ENCODE data around the gene CDC14B.

CDC14B gene

DNA sequence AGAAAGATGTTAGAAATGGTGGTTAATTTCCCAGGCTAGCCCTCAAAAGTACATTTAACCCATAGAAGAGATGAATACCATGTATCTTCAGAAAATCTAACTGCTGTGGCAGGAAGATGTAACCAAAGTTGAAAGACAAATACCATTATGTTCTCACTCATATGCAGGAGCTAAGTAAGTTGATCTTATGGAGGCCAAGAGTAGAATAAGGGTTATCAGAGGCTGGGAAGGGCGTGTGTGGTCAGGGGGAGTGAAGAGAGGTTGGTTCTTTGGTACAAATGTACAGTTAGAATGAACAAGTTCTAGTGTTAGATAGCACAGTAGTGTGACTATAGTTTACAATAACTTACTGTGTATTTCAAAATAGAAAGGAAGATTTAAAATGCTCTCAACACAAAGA lies 61.7 kb downstream of the CDC14B start:
- ChIA-PET CTCF (interaction anchor here (1.0 kb wide), 1 partner anchor 67 kb away, joined by 3 read pairs; no protein-coding TSS in a partner anchor), POLR2A (no interaction called here)
- TF ChIP-seq, protein P1, sequence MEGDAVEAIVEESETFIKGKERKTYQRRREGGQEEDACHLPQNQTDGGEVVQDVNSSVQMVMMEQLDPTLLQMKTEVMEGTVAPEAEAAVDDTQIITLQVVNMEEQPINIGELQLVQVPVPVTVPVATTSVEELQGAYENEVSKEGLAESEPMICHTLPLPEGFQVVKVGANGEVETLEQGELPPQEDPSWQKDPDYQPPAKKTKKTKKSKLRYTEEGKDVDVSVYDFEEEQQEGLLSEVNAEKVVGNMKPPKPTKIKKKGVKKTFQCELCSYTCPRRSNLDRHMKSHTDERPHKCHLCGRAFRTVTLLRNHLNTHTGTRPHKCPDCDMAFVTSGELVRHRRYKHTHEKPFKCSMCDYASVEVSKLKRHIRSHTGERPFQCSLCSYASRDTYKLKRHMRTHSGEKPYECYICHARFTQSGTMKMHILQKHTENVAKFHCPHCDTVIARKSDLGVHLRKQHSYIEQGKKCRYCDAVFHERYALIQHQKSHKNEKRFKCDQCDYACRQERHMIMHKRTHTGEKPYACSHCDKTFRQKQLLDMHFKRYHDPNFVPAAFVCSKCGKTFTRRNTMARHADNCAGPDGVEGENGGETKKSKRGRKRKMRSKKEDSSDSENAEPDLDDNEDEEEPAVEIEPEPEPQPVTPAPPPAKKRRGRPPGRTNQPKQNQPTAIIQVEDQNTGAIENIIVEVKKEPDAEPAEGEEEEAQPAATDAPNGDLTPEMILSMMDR (IDR thresholded peaks at IDR 0.05; ENCODE audit: control extremely low read depth, extremely low read depth, low read depth, missing control alignments): no peak
- no peak for DNase-seq (ENCODE audit: extremely low spot score)

DNA sequence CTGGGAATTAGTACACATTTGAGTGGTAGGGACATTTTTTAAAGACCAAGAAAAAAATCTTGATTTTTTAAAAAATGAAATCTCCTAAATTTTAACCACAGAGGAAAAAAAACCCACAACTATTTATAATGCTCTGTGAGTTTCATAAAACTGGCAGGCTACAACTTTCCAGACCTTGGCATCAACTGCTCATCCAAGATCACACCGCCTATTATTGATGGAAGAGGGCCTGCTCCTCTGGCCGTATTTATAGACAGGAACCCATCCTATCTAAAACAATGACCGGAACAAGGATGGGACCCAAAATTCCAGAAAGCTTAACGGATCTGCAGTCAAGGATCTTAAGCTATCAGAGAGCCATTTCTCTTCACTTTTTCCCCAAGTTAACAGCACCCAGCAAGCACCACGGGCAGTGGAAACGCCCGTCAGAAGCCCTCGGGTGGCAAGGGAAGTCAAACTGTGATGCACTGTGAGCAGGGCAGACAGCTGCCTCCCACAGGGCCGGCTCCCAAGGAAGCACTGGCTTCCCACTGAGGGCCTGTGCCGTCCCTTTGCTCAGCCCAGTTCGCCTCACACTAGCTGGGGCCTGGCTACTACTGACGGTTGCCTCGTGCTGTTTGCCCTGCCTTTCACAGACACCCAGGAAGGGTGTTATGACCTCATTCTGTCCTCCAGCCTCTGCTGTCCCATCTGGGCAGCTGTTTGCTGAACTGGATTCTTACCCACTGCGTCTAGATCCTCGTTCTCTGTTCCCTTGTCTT lies 62.8 kb downstream of the CDC14B start:
- DNase-seq (ENCODE audit: extremely low spot score): no peak
- CTCF ChIA-PET: interaction anchor here (0.9 to 2.1 kb wide), 3 partner anchors 19 to 66 kb away, joined by 3 to 4 read pairs (median 3); no protein-coding TSS in a partner anchor
- POLR2A ChIA-PET: no interaction called here
- TF ChIP-seq, protein P1 (IDR thresholded peaks at IDR 0.05; ENCODE audit: control extremely low read depth, extremely low read depth, low read depth, missing control alignments): no peak

DNA sequence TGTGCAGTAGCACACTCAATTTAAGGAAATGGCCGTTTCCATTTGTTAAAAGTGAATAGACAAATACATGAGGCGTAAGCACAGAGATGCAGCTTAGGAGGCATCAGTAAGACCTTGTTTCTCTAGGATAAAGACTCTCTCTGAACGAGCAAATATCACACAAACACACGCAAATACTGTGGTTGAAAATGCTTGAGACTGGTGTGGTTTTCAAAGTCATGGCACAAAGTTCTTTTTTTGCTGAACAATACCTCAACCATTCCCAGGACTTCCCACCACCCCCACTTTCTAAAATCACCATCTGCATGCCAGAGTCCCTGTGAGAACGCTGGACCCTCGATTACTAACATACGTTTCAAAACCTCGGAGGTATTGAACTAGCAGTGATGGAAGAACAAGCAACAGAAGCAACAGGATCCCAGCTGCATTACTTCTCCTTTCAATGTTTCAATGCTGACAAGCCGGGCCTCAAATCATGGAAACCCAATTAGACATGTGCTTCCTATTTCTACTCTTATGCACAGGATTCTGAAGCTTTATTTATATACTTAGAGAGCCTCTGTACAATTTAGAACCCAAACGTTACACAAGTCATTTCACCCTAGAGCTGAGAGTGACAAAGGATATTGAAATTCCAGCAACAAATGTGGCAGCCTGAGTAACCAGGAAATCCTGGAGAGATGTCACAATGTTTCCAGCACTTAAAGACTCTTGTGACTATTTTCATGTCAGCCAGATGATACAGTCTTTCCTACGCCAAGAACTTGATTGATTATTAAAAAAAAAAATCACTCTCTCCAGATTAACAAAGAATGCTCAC lies 63.9 kb downstream of the CDC14B start:
- no peak for DNase-seq (ENCODE audit: extremely low spot score)
- ChIA-PET CTCF (interaction anchor here (2.1 kb wide), 1 partner anchor 28 kb away, joined by 4 read pairs; no protein-coding TSS in a partner anchor), POLR2A (no interaction called here)
- TF ChIP-seq, protein P1 (IDR thresholded peaks at IDR 0.05; ENCODE audit: control extremely low read depth, extremely low read depth, low read depth, missing control alignments): no peak

DNA sequence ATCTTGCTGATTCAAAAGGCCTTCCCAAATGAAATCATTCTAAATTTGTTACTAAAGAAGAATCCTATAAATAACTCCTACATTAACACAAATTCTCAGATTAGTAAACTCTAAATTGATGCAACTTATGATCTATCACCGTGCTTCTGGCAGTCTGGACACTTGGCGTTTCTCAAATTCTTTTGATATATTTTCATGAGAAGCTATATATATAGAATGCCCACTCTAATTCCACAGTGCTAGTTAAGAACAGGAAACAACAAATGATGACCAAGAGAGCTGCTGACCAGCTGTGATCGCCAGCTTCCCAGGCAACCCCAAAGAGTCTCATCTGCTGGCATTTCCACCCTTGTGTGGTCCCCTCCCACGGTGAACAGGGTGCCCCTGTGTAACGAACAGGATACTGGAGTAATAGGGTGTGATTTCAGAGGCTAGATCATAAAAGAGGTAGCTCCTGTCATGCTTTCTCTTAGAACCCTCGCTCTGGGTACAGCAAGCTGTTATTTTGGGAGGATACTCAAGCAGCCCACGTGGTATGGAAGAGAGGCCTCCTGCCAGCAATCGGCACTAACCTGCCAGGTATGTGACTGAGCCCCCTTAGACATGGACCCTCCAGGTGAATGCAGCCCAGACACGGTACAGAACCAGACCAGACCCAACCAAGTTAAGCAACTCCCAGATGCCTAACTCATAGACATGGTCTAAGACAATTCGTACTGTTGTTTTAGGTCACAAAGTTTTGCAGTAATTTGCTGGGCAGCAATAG lies 64.7 kb downstream of the CDC14B start:
- ChIA-PET POLR2A (no interaction called here), CTCF (no interaction called here)
- TF ChIP-seq, protein P1 (IDR thresholded peaks at IDR 0.05; ENCODE audit: control extremely low read depth, extremely low read depth, low read depth, missing control alignments): no peak
- no peak for DNase-seq (ENCODE audit: extremely low spot score)

DNA sequence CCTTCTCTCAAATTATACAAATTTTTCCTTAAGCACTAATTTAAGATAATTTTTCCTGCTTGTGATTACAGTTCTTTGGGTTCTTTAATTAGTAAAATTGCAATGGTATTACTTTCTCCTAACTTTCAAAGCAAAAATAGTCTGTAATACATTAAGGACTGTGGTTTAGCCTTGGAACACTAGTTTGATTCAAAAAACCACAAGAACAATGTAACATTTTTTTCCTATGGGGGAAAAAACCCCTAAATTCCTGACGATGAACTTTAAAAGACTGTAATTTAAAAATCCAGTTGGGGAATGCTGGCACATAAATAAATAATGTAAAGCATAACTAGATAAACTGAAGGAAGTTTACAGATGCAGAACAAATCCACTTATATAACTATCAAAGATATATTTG lies 65.3 kb downstream of the CDC14B start:
- TF ChIP-seq, protein P1 (IDR thresholded peaks at IDR 0.05; ENCODE audit: control extremely low read depth, extremely low read depth, low read depth, missing control alignments): no peak
- ChIA-PET POLR2A (no interaction called here), CTCF (no interaction called here)
- no peak for DNase-seq (ENCODE audit: extremely low spot score)

DNA sequence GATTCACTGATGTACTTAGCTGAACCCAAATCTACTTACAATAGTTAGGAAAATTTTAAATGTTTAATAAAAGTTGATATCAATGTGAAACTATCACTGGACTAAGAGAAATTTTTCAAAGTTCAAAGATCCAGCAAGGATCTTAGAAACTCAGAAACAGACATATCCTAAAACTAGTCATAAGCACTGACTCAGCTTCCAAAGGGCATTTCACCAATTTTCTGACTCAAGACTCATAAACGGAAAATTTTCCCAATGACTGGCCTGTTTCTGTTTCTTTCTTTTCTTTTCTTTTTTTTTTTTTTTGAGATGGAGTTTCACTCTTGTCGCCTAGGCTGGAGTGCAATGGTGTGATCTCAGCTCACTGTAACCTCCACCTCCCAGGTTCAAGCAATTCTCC lies 66.6 kb downstream of the CDC14B start:
- POLR2A ChIA-PET: no interaction called here

More for the DNA sequence above, 66.6 kb downstream of the CDC14B start:
- TF ChIP-seq, protein P1 (IDR thresholded peaks at IDR 0.05; ENCODE audit: control extremely low read depth, extremely low read depth, low read depth, missing control alignments): no peak
- CTCF ChIA-PET: interaction anchor here (1.1 kb wide), 1 partner anchor 13 kb away, joined by 3 read pairs; no protein-coding TSS in a partner anchor
- DNase-seq (ENCODE audit: extremely low spot score): no peak
